Gastrocnemius medialis (tissue), 4 donors: ENCODE measurements around the gene FRMD6.

Experiments
- POLR2A ChIP-seq, 2 donors: fragments of 450-650 bp; IDR thresholded peaks; one replicate each; pipeline ENCODE4 v1.6.1; 2017; ENCODE audit warnings: antibody characterized with exemption in 2 of 2, mild to moderate bottlenecking in 2 of 2, moderate library complexity in 2 of 2
- TF ChIP-seq, protein P1 (sequence below), 5 experiments: fragments of 450-650 bp in 3 of 5; fragments of 200-600 bp in 2 of 5; sonication (generic) in 2 of 5; IDR thresholded peaks in 4 of 5; conservative IDR thresholded peaks in 1 of 5; 1 replicate in 4 of 5; 2 replicates in 1 of 5; pipeline ENCODE4 v1.5.1; 2016 to 2019; ENCODE audit warnings: antibody characterized with exemption in 5 of 5, mild to moderate bottlenecking in 3 of 5, moderate library complexity in 3 of 5

GRCh38 chr14:51653775-51654532, 2.2 kb downstream of the FRMD6 start:
- TF ChIP-seq, protein P1, sequence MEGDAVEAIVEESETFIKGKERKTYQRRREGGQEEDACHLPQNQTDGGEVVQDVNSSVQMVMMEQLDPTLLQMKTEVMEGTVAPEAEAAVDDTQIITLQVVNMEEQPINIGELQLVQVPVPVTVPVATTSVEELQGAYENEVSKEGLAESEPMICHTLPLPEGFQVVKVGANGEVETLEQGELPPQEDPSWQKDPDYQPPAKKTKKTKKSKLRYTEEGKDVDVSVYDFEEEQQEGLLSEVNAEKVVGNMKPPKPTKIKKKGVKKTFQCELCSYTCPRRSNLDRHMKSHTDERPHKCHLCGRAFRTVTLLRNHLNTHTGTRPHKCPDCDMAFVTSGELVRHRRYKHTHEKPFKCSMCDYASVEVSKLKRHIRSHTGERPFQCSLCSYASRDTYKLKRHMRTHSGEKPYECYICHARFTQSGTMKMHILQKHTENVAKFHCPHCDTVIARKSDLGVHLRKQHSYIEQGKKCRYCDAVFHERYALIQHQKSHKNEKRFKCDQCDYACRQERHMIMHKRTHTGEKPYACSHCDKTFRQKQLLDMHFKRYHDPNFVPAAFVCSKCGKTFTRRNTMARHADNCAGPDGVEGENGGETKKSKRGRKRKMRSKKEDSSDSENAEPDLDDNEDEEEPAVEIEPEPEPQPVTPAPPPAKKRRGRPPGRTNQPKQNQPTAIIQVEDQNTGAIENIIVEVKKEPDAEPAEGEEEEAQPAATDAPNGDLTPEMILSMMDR (IDR thresholded peaks at IDR 0.05 in 4 of 5, conservative IDR thresholded peaks at IDR 0.05 in 1 of 5) = no peak
- TF ChIP-seq POLR2A (IDR thresholded peaks at IDR 0.05) = no peak
